H1 (cell line): Measurements from ENCODE around the gene AKAP7.

Experiments
- CREB1 ChIP-seq: IDR thresholded peaks from 2 replicates; pipeline ENCODE4 v1.6.1; 2012; ENCODE audit warnings: inconsistent platforms
- CTCF ChIP-seq, 3 experiments: IDR thresholded peaks; 1 replicate in 2 of 3; 2 replicates in 1 of 3; pipeline versions ENCODE4 v1.5.1 to v1.6.1; 2011; ENCODE audit warnings: low read length in 3 of 3, mild to moderate bottlenecking in 3 of 3, inconsistent platforms in 2 of 3, low read depth in 1 of 3, moderate library complexity in 1 of 3; ENCODE audit not compliant: insufficient read depth in 1 of 3; ENCODE audit errors: control extremely low read depth in 1 of 3
- EP300 ChIP-seq, 2 experiments: IDR thresholded peaks; 1 replicate in 1 of 2; 2 replicates in 1 of 2; pipeline ENCODE4 v1.6.1; 2011 to 2012; ENCODE audit warnings: low read depth in 2 of 2, low read length in 2 of 2, mild to moderate bottlenecking in 2 of 2, borderline replicate concordance in 1 of 2, inconsistent platforms in 1 of 2, moderate library complexity in 1 of 2
- EZH2 ChIP-seq: fragments of 200-600 bp; sonication (generic); IDR thresholded peaks from 2 replicates; pipeline ENCODE4 v1.7.1; 2012; ENCODE audit warnings: low read depth, mild to moderate bottlenecking, moderate library complexity, low read length, inconsistent platforms; ENCODE audit not compliant: severe bottlenecking
- POLR2A ChIP-seq, 2 experiments: IDR thresholded peaks; 1 replicate in 1 of 2; 2 replicates in 1 of 2; pipeline ENCODE4 v1.6.1; 2011; ENCODE audit warnings: low read depth in 2 of 2, low read length in 2 of 2, mild to moderate bottlenecking in 2 of 2; ENCODE audit errors: control extremely low read depth in 1 of 2
- RAD21 ChIP-seq, 2 experiments: IDR thresholded peaks in 1 of 2; conservative IDR thresholded peaks in 1 of 2; 2 replicates each; pipeline ENCODE4 v1.6.1; 2011; ENCODE audit warnings: low read depth in 2 of 2, low read length in 2 of 2, improper control_type of control experiment in 1 of 2, inconsistent platforms in 1 of 2, mild to moderate bottlenecking in 1 of 2, moderate library complexity in 1 of 2

DNA sequence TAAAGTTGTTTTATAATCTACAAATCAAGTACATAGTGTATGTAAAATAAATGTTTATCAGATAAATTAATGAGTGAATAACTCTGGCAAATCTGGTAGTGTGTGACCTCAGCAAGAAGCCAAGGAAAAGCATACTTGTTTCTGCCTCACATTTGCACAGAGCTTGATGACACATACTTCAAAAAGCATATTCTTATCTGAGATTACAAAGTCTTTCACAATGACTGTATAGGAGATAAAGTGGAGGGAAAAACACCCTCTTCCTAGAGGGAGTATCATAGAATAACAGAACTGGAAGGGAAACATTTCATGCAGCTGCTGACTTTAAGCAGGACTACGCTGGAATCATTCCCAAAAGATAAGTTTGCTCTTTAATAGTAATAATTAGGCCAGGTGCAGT is 28.1 kb upstream of the AKAP7 start:
- TF ChIP-seq RAD21 (IDR thresholded peaks at IDR 0.05 in 1 of 2, conservative IDR thresholded peaks at IDR 0.05 in 1 of 2; ENCODE audit: low read depth in 2 of 2, low read length in 2 of 2) (no peak), EP300 (IDR thresholded peaks at IDR 0.05; ENCODE audit: borderline replicate concordance in 1 of 2, low read depth in 2 of 2, low read length in 2 of 2) (no peak), CTCF (IDR thresholded peaks at IDR 0.05; ENCODE audit: control extremely low read depth in 1 of 3, insufficient read depth in 1 of 3, low read depth in 1 of 3, low read length in 3 of 3) (no peak), CREB1 (no peak), POLR2A (IDR thresholded peaks at IDR 0.05; ENCODE audit: control extremely low read depth in 1 of 2, low read depth in 2 of 2, low read length in 2 of 2) (no peak), EZH2 (no peak)
